NCI-H510A treated with DMSO at 0.1 percent for 48 hours (cell line): ENCODE results near the gene MATR3.

ENCODE experiments used
- DNase-seq: peaks from one replicate; lab custom pipeline; 2025; lab: John Stamatoyannopoulos, UW

Gene MATR3

GRCh38 chr5:139272471-139273321 lies 20.8 kb upstream of the MATR3 start:
- DNase-seq = peak; percentile 22

GRCh38 chr5:139273322-139273571 lies 20.3 kb upstream of the MATR3 start:
- no peak for DNase-seq

DNA sequence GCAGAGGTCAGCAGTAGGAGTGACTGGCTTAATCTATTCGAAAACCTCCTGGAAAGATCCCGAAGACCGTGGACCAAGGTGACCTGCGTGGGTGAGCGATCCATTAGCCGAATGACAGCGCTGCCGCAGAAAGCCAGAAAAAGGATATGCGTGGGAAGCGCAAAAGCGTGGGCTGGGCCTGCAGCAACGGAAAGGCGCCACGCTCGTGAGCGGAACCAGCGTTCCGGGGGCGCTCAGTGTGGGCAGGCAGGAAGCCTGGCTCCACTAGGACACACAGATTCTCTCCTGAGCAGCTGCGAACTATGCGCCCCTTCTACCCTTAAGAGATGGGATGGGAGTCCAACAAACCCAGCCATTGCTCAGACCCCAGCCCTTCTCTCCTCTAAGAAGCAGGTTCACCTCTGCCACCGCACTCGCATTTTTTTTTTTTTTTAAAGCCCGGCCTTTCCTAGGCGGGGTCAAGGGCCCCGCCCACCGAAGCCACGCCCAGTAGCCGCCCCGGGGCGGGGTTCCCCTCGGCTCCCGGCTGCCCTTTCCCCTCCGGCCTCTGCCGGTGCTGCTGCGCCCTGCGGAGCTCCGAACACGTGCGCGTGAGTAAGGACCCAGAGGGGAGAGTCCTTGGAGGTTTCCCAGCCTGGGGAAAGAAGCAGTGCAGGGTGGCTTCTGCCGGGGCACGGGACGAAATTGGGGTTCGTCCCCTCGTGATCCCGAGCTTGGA lies 19.8 kb upstream of the MATR3 start:
- DNase-seq = peak; percentile 68

DNA sequence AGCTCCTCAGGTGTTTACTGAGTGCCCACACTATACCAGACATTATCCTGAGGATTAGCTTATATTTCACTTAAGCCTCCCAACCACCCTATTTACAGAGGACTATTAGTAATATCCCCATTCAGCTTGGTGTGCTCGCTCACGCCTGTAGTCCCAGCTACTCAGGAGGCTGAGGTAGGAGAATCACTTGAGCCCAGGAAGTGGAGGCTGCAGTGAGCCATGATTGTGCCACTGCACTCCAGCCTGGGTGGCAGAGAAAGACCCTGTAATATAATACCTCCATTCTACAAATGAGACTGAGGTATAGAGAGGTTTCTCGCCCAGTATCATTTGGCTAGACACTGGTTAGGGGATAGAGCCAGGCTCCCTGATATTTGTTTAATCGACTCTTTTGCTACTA lies 18.0 kb upstream of the MATR3 start:
- DNase-seq = no peak

DNA sequence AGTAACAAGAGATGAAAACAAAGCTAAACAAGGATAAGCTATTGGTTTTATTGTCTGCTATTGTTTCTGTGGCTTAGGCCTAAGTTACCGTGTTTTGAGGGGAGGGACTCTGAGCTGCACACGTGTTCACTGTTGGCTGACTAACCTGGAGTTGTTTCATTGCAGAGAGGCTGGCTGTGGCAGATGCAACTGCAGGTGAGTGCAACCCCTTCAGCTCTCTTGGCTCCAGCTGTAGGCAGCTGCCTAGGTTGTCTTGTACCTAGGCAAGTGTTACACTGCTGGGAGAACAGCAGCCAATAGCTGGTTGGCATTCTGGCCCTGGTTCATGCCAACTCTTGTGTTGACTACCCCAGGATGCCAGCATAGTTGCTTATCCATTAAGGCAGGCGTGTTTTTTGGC lies 17.6 kb upstream of the MATR3 start:
- no peak for DNase-seq

GRCh38 chr5:139276426-139276825 lies 17.1 kb upstream of the MATR3 start:
- no peak for DNase-seq

- no peak for DNase-seq
These were observed 16.4 kb upstream of the MATR3 start for GRCh38 chr5:139277171-139277570.

DNA sequence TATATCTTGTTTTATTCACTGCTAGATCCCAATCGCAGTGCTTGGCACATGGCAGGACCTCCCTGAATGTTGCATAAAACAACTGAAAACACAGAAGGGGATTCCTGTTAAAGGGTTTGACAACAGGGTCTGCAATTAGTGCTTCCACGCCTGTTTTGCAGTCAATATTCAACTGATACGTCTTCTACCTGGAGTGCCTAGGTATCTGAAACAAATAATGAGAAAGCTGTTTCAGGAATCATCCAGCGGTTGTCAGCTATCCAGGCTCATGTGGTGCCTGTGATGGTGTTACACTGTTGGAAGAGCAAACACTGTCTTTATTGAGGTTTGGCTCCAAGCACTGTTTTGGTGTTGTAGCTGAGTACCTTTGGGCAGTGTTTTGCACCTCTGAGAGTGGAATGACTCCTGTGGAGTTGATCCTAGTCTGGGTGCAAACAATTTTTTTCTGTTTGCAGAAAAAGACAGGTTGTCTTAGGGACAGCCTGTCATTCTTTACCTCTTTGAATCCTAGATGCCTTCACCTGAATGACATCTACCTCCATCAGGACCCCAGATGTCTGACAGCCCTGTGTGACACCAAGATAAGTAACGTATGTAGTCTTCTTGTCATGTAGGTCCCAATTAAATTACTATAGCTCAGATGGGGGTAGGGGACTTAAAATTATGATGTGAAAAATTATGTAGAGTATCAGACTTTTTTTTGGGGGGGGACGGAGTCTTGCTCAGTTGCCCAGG lies 14.8 kb upstream of the MATR3 start:
- DNase-seq = no peak

GRCh38 chr5:139282197-139282557 lies 11.4 kb upstream of the MATR3 start:
- no peak for DNase-seq

DNA sequence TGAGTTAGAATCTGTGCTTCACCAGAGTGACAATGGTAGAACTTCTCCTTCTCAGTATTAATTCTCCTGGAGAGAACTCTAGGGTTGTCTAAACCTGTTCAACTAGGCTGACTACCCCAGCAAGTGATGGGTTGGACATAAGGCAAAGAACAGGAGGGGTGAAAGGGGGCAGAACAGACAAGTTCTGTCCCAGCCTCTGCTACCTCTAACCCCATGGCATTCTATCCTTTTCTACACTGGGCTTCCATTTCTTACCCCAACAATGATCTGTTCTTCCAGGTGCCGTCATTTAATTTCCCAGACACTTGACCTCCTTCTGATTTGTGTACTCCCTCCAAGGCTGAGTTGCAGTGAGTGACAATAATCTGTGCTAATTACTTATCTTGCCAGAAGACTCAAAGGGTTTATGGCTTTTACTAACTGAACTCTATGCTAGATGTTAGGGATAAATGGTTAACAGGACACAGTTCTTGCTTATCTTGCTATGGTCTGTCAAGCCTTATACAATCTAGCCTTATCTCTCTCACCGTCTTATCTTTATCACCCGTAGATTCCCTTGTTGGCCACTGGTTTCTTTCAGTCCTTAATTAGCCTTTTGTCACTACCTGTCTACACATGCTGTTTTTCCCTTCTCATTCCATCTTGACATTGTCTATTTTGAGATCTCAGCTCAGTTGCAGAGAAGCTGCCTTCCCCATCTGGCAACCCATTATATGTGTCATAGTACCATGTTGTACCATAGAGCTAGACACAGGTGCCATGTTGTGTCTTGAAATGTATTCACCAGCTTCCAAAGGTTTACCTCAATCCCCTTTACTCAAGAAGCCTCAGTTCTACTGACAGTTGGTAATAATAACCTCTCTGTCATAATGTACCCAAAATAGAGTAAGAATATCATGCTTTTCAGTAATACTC lies 10.0 kb upstream of the MATR3 start:
- DNase-seq = no peak

DNA sequence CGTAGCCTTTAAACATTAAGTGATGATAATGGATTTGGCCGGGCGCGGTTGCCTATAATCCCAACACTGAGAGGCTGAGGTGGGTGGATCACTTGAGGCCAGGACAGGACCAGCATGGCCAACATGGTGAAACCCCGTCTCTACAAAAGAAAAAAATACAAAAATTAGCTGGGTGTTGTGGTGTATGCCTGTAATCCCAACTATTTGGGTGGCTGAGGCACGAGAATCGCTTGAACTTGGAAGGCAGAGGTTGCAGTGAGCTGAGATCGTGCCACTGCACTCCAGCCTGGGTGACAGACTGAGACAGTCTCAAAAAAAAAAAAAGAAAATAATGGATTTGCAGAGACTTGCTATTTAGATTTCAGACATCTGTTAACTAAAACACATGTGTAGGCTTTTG lies 9.2 kb upstream of the MATR3 start:
- DNase-seq = no peak

- DNase-seq = no peak
These were observed 7.7 kb upstream of the MATR3 start for GRCh38 chr5:139285651-139286392.

DNA sequence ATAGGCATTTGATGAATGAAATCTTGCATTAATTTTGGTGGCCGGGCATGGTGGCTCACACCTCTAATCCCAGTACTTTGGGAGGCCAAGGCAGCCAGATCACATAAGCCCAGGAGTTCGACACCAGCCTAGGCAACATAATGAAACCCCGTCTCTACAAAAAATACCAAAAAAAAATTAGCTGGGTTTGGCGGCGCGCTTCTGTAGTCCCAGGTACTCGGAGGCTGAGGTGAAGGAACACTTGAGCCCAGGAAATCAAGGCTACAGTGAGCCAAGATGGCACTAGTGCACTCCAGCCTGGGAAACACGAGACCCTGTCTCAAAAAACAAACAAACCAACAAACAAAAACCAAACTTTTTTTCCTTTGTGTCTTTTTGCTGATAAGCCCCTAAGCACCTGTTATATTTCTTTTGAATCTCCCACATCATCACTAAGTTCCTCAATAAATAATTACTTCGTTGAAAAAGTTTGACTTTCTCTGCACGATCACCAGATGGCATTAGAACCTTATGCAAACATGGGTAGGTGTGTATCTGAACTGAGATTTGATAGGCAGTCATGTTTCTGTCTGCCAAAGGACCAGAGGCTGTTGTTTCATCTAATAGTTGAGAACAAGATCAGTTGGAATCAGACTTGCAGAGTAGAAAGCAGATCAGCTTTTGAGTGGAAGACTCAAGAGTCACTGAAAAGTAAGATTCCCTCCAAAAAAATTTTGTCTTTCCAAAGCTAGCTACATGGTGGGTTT lies 5.5 kb upstream of the MATR3 start:
- DNase-seq = peak; percentile 28

DNA sequence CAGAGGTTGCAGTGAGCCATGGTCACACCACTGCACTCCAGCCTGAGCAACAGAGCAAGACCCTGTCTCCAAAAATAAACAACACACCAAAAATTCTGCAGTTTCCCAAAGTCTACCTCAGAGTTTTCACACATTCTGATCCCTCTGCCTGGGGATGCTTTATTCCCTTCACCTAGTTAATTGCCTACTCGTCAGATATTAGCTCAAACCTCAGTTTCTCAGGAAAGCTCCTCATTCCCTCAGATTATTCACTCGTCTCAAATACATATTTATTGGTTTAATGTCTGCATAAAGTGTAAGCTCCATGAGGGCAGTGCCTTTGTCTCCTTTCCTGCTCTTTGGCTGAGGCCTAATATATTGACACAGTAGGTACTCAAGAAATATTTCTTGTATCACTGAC lies 2.5 kb upstream of the MATR3 start:
- DNase-seq = no peak

DNA sequence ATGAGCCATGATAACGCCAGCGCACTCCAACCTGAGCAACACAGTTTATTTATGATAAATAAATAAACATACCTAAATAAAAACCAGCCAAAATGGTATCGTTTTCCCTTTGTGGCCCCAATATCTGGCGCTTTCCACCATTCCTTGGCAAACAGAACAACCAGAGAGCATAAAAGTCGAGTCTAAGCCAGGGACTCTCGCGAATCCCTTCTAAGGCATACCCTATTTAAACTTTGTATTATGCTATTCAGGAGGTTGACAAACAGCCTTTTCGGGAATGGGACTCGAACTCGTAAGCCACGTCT lies 386 bp upstream of the MATR3 start:
- no peak for DNase-seq

- DNase-seq = peak; percentile 42
These were observed 1.0 kb downstream of the MATR3 start for GRCh38 chr5:139294374-139295165.

- no peak for DNase-seq
These were observed 2.0 kb downstream of the MATR3 start for GRCh38 chr5:139295346-139296057.

DNA sequence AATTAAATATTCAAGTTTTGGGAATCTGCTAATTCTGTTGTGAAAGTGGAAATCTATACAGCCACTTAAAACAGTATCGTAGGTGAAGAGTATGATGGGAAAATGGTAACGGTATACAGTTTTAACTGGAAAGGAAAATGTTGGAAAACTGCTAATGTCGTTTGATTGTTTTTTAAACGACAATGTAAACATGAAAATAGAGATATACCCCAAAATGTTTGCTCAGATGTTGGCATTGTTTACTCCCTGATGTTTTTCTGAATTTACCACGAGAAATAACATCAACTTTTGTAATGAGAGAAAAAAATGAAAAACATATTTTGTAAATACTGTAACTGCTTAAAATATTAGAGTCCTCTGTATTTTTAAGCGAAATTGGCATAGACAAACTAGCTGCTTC lies 2.7 kb downstream of the MATR3 start:
- no peak for DNase-seq

DNA sequence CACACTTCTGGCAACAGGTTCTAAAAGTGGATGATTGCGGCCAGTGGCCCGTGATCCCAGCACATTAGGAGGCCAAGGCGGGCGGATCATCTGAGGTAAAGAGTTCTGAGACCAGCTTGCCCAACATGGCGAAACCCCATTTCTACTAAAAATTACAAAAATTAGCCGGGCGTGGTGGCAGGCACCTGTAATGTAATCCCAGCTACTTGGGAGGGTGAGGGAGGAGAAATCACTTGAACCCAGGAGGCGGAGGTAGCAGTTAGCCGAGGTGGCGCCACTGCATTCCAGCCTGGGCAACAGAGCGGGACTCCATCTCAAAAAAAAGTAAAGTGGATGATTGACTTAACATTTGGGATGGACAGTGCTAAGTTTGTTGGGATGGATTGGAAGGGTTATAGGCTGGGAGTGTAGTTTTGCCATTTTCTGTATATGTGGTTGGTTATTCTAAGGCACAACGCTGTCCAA lies 3.4 kb downstream of the MATR3 start:
- DNase-seq = no peak
